Type B pancreatic cell (in vitro differentiated cells): ENCODE measurements around the gene RTN4IP1. TPM values are rescaled to one million over a fixed set of nuclear protein-coding genes. Genes with fewer than 3 reads are reported as not detected.
"Not testable (repeated sequence)": the region's sequence is repeated elsewhere in the genome, so short reads cannot be mapped to it uniquely, and the experiment has no call there.

Source experiments
- DNase-seq: peaks from one replicate; pipeline ENCODE4 v3.0.0; 2021; ENCODE audit warnings: mixed read lengths; ENCODE audit not compliant: unreplicated experiment; ENCODE audit errors: extremely low spot score
- H3K27ac Mint-ChIP-seq: 2 replicates; pipeline ENCODE4 v1.8.0; 2021; ENCODE audit warnings: mild to moderate bottlenecking, mixed read lengths
- H3K27me3 Mint-ChIP-seq: 2 replicates; pipeline ENCODE4 v1.8.0; 2021; ENCODE audit warnings: mixed read lengths
- H3K36me3 Mint-ChIP-seq: 2 replicates; pipeline ENCODE4 v1.8.0; 2021; ENCODE audit warnings: mixed read lengths
- H3K4me1 Mint-ChIP-seq: one replicate; pipeline ENCODE4 v1.8.0; 2021; ENCODE audit warnings: mixed read lengths; ENCODE audit not compliant: unreplicated experiment
- H3K4me3 Mint-ChIP-seq: 2 replicates; pipeline ENCODE4 v1.8.0; 2021; ENCODE audit warnings: mild to moderate bottlenecking, mixed read lengths
- H3K9me3 Mint-ChIP-seq: 2 replicates; pipeline ENCODE4 v1.8.0; 2021; ENCODE audit warnings: mixed read lengths
- total RNA-seq: library from RNA; stranded (reverse); gene quantifications from 2 replicates; pipeline ENCODE4 v1.2.1, GENCODE V29; 2021; ENCODE audit warnings: low replicate concordance
- TF ChIP-seq, protein P1 (sequence below): fragments of 200-600 bp; sonication (generic); conservative IDR thresholded peaks from 2 replicates; pipeline ENCODE4 v1.5.0; 2021; ENCODE audit warnings: antibody characterized with exemption, mild to moderate bottlenecking

Gene RTN4IP1
- total RNA-seq, 1 donor from 2014 or later, result 8.6 TPM

DNA sequence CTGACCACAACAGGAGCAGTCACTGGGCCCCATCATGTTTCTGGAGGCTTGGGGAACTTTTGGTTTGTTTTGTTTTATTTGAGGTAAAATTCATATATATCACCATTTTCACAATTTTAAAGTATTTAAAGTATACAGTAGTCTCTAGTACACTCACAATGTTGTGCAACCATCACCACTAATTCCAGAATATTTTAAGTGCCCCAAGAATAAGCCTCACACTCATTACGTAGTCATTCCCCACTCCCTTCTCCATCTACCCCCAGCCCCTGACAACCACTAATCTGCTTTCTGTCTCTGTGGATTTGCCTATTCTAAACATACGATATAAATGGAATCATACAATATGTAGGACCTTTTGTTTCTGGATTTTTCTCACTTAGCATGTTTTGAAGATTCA lies 29.0 kb downstream of the RTN4IP1 start:
- Mint-ChIP-seq H3K9me3 (no peaks in the 10 kb centered on the region), H3K27me3 (no peaks in the 10 kb centered on the region), H3K27ac (no peak overlapping the region), H3K4me1 (no peaks in the 10 kb centered on the region), H3K36me3 (peaks cover 9% of the 10 kb centered on the region), H3K4me3 (no peak overlapping the region)
- no peak for DNase-seq
- TF ChIP-seq, protein P1, sequence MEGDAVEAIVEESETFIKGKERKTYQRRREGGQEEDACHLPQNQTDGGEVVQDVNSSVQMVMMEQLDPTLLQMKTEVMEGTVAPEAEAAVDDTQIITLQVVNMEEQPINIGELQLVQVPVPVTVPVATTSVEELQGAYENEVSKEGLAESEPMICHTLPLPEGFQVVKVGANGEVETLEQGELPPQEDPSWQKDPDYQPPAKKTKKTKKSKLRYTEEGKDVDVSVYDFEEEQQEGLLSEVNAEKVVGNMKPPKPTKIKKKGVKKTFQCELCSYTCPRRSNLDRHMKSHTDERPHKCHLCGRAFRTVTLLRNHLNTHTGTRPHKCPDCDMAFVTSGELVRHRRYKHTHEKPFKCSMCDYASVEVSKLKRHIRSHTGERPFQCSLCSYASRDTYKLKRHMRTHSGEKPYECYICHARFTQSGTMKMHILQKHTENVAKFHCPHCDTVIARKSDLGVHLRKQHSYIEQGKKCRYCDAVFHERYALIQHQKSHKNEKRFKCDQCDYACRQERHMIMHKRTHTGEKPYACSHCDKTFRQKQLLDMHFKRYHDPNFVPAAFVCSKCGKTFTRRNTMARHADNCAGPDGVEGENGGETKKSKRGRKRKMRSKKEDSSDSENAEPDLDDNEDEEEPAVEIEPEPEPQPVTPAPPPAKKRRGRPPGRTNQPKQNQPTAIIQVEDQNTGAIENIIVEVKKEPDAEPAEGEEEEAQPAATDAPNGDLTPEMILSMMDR, result no peak

DNA sequence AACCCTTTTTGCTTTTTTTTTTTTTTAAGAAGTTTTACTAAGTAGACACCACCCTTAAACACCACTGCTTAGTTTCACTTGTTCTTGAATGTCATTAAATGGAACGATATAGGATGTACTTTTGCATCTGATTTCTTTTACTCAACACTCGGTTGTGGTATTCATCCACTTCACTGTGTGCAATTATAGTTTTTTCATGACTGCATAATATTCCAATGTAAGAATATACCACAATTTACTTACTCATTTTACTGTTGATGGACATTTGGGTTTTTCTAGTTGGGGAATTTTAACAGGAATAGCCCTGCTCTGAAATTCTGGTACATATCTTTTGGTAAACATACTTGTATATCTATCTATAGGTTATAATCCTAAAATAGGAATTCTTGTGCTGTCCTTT lies 29.9 kb downstream of the RTN4IP1 start:
- no peak for DNase-seq
- Mint-ChIP-seq H3K36me3 (peaks cover 9% of the 10 kb centered on the region), H3K4me3 (no peak overlapping the region), H3K9me3 (no peaks in the 10 kb centered on the region), H3K27me3 (no peaks in the 10 kb centered on the region), H3K27ac (no peak overlapping the region), H3K4me1 (no peaks in the 10 kb centered on the region)
- TF ChIP-seq, protein P1, result no peak

DNA sequence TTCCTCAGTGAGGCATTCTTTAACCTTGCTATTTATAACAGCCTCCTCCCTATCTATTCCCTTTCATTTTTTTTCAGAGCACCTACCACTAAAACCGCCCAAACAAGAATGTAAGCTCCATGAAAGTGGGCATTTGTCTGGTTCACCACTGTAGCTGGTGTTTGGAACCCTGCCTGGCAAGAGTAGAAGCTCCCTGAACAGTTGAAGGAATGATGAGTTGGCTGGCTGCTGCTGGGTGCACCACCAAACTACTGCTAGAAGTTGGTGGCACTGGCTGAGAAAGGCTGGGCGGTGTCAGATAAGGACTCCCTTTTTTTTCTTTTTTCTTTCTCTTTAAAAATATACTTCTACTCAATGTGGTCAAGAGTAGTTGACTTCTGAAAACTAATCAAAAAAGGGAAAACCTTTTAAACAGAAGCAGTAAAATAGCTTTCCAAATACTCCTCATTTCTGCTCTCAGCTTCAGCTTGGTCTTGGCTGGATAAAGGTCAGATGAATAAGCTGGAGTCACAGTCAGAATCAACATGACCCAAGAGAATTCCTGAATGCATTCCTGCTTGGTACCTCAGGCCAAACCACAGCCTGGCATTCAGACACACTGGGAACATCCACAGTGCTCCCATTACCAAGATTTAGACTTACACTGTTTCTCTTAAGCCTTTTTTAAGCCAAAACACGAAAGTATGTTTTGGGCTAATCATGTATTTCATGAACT lies 38.0 kb downstream of the RTN4IP1 start:
- TF ChIP-seq, protein P1, result no peak
- H3K27ac Mint-ChIP-seq, result no peak overlapping the region

DNA sequence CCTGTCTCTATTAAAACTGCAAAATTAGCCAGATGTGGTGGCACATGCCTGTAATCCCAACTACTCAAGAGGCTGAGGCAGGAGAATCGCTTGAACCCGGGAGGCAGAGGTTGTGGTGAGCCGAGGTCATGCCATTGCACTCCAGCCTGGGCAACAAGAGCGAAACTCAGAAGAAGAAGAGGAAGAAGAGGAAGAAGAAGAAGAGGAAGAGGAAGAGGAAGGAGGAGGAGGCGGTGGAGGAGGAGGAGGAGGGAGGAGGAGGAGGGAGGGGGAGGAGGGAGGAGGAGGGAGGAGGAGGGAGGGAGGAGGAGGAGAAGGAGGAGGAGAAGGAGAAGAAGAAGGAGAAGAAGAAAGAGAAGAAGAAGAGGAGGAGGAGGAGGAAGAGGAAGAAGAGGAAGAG lies 40.4 kb downstream of the RTN4IP1 start:
- H3K4me3 Mint-ChIP-seq, H3K27ac Mint-ChIP-seq, H3K27me3 Mint-ChIP-seq, H3K4me1 Mint-ChIP-seq, DNase-seq, H3K9me3 Mint-ChIP-seq: not testable (repeated sequence)
- peaks cover 18% of the 10 kb centered on the region for H3K36me3 Mint-ChIP-seq

More for the DNA sequence above, 38.0 kb downstream of the RTN4IP1 start:
- Mint-ChIP-seq H3K9me3 (no peaks in the 10 kb centered on the region), H3K27me3 (no peaks in the 10 kb centered on the region), H3K36me3 (peaks cover 18% of the 10 kb centered on the region), H3K4me1 (no peaks in the 10 kb centered on the region), H3K4me3 (no peak overlapping the region)
- DNase-seq, result no peak

DNA sequence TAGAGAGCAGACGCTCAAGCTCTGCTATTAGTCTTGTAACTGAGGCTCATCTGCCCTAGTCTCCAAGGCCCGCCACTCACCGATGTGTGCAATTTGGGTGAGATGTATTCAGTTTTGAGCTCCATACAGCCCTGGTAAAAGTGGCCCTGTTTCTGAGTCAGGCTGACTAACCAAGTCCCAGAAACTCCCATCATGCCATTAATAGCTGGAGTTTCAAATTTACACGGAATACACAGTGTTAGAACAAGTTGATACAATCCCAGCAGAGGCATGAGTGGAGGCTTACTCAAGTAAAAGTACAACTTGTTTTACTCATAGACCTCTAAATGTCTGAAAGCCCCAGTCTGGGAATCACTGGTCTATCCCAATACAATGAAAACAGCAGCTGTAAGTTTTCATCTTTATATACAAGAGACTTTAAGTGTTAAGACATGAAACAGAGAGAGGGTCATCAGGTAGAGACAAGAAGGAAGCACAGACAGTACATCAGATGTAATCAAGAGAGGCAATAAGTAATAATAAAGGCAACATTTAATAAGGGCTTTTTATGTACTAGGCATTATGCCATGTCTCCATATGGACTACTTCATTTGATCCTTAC lies 42.4 kb downstream of the RTN4IP1 start:
- Mint-ChIP-seq H3K36me3 (peaks cover 20% of the 10 kb centered on the region), H3K27ac (no peak overlapping the region), H3K9me3 (no peaks in the 10 kb centered on the region)

DNA sequence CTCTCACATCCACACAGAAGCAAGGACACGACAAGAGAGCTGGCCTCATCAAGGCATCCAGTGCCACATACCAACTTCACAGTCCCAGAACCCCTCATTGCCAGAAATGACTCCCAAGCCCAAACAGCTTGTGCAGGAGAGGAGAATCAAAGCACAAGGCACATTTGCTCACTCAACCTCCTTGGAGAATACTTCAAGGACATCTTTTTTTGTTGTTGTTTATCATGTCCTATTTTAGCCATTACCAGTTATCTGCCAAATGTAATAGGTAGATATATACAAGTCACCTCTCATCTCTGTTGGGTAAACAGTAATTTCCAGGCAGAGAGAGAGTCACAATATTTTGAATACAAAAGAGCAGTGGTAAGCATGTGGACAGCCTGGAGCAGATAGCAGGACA lies 47.8 kb downstream of the RTN4IP1 start:
- H3K4me1 Mint-ChIP-seq, result peaks cover 7% of the 10 kb centered on the region
- H3K27me3 Mint-ChIP-seq, result no peaks in the 10 kb centered on the region
- TF ChIP-seq, protein P1, result no peak
- no peak for DNase-seq
- no peak overlapping the region for H3K4me3 Mint-ChIP-seq
- peaks cover 13% of the 10 kb centered on the region for H3K36me3 Mint-ChIP-seq
- H3K9me3 Mint-ChIP-seq, result no peaks in the 10 kb centered on the region
- no peak overlapping the region for H3K27ac Mint-ChIP-seq

More for the DNA sequence above, 42.4 kb downstream of the RTN4IP1 start:
- no peak for DNase-seq
- no peak overlapping the region for H3K4me3 Mint-ChIP-seq
- H3K27me3 Mint-ChIP-seq, result no peaks in the 10 kb centered on the region
- TF ChIP-seq, protein P1, result no peak
- H3K4me1 Mint-ChIP-seq, result peaks cover 7% of the 10 kb centered on the region
